SK-N-SH treated with all-trans-retinoic acid at 6 μM for 48 hours (cell line): ENCODE data around the gene PNPO.

Source experiments
- ATAC-seq: fragments of 200-7000 bp; cut with Tn5 transposase; 3 replicates; pipeline ENCODE4 v1.9.1; 2020; ENCODE audit warnings: mild to moderate bottlenecking, moderate library complexity
- ARNTL ChIP-seq: fragments of 450-650 bp; formaldehyde crosslinking; IDR thresholded peaks from 2 replicates; pipeline ENCODE4 v1.5.0; 2020; ENCODE audit warnings: low read depth, mild to moderate bottlenecking, moderate library complexity, borderline replicate concordance
- BACH2 ChIP-seq: fragments of 250-450 bp; sonication (Bioruptor Pico); IDR thresholded peaks from 2 replicates; pipeline ENCODE4 v1.9.0; 2021; ENCODE audit warnings: mild to moderate bottlenecking, borderline replicate concordance
- CREB5 ChIP-seq: fragments of 250-450 bp; sonication (Bioruptor Pico); IDR thresholded peaks from 2 replicates; pipeline ENCODE4 v1.5.1; 2020; ENCODE audit warnings: low read depth, mild to moderate bottlenecking, moderate library complexity
- CSDC2 ChIP-seq: fragments of 250-450 bp; sonication (Bioruptor Pico); IDR thresholded peaks from 2 replicates; pipeline ENCODE4 v1.5.0; 2020; ENCODE audit warnings: mild to moderate bottlenecking, moderate library complexity
- ESRRG ChIP-seq: fragments of 250-450 bp; sonication (Bioruptor Pico); IDR thresholded peaks from 2 replicates; pipeline ENCODE4 v1.6.1; 2021; ENCODE audit warnings: mild to moderate bottlenecking
- GLIS3 ChIP-seq: fragments of 250-450 bp; sonication (Bioruptor Pico); IDR thresholded peaks from 2 replicates; pipeline ENCODE4 v1.5.0; 2020; ENCODE audit warnings: mild to moderate bottlenecking, moderate library complexity
- ISL1 ChIP-seq: fragments of 250-450 bp; sonication (Bioruptor Pico); IDR thresholded peaks from 2 replicates; pipeline ENCODE4 v2.1.2; 2022; ENCODE audit warnings: mild to moderate bottlenecking, moderate library complexity
- POU6F1 ChIP-seq: fragments of 250-450 bp; sonication (Bioruptor Pico); IDR thresholded peaks from 2 replicates; pipeline ENCODE4 v1.8.0; 2021; ENCODE audit warnings: low read depth, mild to moderate bottlenecking, moderate library complexity, borderline replicate concordance
- PPARA ChIP-seq: fragments of 250-450 bp; sonication (Bioruptor Pico); IDR thresholded peaks from 2 replicates; pipeline ENCODE4 v1.5.0; 2020; ENCODE audit warnings: mild to moderate bottlenecking, borderline replicate concordance
- RARB ChIP-seq: fragments of 250-450 bp; sonication (Bioruptor Pico); IDR thresholded peaks from 2 replicates; pipeline ENCODE4 v1.8.0; 2021; ENCODE audit warnings: mild to moderate bottlenecking, moderate library complexity
- SNAI2 ChIP-seq: fragments of 250-450 bp; sonication (Bioruptor Pico); IDR thresholded peaks from 2 replicates; pipeline ENCODE4 v1.5.0; 2020; ENCODE audit warnings: mild to moderate bottlenecking, moderate library complexity
- TCF4 ChIP-seq: fragments of 250-450 bp; sonication (Bioruptor Pico); IDR thresholded peaks from 2 replicates; pipeline ENCODE4 v1.8.0; 2021; ENCODE audit warnings: mild to moderate bottlenecking, moderate library complexity, borderline replicate concordance
- TOX ChIP-seq: fragments of 250-450 bp; sonication (Bioruptor Pico); IDR thresholded peaks from 2 replicates; pipeline ENCODE4 v1.8.0; 2021; ENCODE audit warnings: mild to moderate bottlenecking, moderate library complexity, borderline replicate concordance
- ZC3H10 ChIP-seq: fragments of 250-450 bp; sonication (Bioruptor Pico); IDR thresholded peaks from 2 replicates; pipeline ENCODE4 v1.5.1; 2021; ENCODE audit warnings: mild to moderate bottlenecking, moderate library complexity
- ZFP3 ChIP-seq: fragments of 250-450 bp; sonication (Bioruptor Pico); IDR thresholded peaks from 2 replicates; pipeline ENCODE4 v1.5.0; 2020; ENCODE audit warnings: mild to moderate bottlenecking, moderate library complexity
- ZFP30 ChIP-seq: fragments of 450-650 bp; formaldehyde crosslinking; IDR thresholded peaks from 2 replicates; pipeline ENCODE4 v1.5.0; 2022; ENCODE audit warnings: mild to moderate bottlenecking, moderate library complexity
- ZNF70 ChIP-seq: fragments of 450-650 bp; formaldehyde crosslinking; IDR thresholded peaks from 2 replicates; pipeline ENCODE4 v1.5.0; 2020; ENCODE audit warnings: mild to moderate bottlenecking, moderate library complexity
- ZNF8 ChIP-seq: fragments of 450-650 bp; formaldehyde crosslinking; IDR thresholded peaks from 2 replicates; pipeline ENCODE4 v1.5.0; 2020; ENCODE audit warnings: mild to moderate bottlenecking, moderate library complexity
- TF ChIP-seq, protein P1 (sequence below): fragments of 250-450 bp; sonication (Bioruptor Pico); IDR thresholded peaks from 2 replicates; pipeline ENCODE4 v1.8.0; 2020; ENCODE audit warnings: mild to moderate bottlenecking, moderate library complexity, borderline replicate concordance
- TF ChIP-seq, protein P2 (sequence below): fragments of 250-450 bp; sonication (Bioruptor Pico); IDR thresholded peaks from 2 replicates; pipeline ENCODE4 v1.5.0; 2020; ENCODE audit warnings: mild to moderate bottlenecking, moderate library complexity
- TF ChIP-seq, protein P3 (sequence below): fragments of 250-450 bp; sonication (Bioruptor Pico); IDR thresholded peaks from 2 replicates; pipeline ENCODE4 v1.5.1; 2021; ENCODE audit warnings: mild to moderate bottlenecking, moderate library complexity

Gene PNPO

DNA sequence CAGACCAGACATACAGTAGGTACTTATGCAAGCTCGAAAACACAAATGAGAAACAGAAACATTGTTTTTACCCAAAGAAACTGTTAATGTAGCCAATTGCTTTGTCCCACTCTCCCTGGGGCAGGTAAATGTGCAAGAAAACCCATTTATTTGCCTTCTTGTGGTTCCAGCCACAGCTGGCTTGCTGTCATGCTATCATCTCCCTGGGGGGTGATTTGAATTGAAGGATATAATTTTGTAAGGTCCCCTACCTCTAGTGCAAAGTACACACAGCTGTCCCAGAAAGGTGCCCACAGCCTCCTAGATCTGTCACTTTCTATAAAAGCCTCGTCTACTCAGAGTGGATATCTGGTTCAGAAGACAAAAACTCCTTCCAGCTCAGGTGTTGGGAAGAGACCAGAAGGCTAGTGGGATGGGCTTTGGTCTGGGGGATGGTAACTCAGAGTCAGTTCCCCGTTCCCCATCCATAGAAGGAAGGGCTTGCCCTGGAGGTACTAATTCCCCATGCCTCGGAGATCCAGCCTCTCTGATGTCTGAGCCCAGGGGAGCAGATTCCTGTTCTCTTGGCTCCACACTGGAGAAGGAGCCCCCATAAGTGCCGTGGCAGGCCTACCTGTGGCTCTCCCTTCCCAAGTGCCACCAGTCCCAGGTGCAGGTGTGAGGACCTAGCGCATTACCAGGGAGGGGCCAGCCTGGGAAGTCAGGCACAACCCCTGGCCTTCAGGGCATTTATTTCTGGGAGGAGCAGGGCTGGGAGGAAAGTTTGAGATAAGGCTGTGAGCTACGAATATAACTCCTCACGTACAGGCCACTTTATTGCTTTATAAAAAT, 18.7 kb downstream of the PNPO start:
- TF ChIP-seq CSDC2 (CRISPR knock-in tag) (no peak), RARB (CRISPR knock-in tag) (no peak), ARNTL (CRISPR knock-in tag) (no peak), BACH2 (CRISPR knock-in tag) (no peak), PPARA (CRISPR knock-in tag) (no peak), ZNF8 (CRISPR knock-in tag) (no peak), ZNF70 (no peak), ZC3H10 (CRISPR knock-in tag) (no peak), SNAI2 (CRISPR knock-in tag) (no peak), ZFP3 (CRISPR knock-in tag) (no peak), ZFP30 (CRISPR knock-in tag) (no peak), POU6F1 (no peak), TCF4 (no peak), CREB5 (no peak), ISL1 (CRISPR knock-in tag) (no peak)
- TF ChIP-seq, protein P1, sequence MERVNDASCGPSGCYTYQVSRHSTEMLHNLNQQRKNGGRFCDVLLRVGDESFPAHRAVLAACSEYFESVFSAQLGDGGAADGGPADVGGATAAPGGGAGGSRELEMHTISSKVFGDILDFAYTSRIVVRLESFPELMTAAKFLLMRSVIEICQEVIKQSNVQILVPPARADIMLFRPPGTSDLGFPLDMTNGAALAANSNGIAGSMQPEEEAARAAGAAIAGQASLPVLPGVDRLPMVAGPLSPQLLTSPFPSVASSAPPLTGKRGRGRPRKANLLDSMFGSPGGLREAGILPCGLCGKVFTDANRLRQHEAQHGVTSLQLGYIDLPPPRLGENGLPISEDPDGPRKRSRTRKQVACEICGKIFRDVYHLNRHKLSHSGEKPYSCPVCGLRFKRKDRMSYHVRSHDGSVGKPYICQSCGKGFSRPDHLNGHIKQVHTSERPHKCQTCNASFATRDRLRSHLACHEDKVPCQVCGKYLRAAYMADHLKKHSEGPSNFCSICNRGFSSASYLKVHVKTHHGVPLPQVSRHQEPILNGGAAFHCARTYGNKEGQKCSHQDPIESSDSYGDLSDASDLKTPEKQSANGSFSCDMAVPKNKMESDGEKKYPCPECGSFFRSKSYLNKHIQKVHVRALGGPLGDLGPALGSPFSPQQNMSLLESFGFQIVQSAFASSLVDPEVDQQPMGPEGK (CRISPR knock-in tag) = no peak
- TF ChIP-seq, protein P2, sequence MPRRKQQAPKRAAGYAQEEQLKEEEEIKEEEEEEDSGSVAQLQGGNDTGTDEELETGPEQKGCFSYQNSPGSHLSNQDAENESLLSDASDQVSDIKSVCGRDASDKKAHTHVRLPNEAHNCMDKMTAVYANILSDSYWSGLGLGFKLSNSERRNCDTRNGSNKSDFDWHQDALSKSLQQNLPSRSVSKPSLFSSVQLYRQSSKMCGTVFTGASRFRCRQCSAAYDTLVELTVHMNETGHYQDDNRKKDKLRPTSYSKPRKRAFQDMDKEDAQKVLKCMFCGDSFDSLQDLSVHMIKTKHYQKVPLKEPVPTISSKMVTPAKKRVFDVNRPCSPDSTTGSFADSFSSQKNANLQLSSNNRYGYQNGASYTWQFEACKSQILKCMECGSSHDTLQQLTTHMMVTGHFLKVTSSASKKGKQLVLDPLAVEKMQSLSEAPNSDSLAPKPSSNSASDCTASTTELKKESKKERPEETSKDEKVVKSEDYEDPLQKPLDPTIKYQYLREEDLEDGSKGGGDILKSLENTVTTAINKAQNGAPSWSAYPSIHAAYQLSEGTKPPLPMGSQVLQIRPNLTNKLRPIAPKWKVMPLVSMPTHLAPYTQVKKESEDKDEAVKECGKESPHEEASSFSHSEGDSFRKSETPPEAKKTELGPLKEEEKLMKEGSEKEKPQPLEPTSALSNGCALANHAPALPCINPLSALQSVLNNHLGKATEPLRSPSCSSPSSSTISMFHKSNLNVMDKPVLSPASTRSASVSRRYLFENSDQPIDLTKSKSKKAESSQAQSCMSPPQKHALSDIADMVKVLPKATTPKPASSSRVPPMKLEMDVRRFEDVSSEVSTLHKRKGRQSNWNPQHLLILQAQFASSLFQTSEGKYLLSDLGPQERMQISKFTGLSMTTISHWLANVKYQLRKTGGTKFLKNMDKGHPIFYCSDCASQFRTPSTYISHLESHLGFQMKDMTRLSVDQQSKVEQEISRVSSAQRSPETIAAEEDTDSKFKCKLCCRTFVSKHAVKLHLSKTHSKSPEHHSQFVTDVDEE (CRISPR knock-in tag) = no peak
- TF ChIP-seq, protein P3, sequence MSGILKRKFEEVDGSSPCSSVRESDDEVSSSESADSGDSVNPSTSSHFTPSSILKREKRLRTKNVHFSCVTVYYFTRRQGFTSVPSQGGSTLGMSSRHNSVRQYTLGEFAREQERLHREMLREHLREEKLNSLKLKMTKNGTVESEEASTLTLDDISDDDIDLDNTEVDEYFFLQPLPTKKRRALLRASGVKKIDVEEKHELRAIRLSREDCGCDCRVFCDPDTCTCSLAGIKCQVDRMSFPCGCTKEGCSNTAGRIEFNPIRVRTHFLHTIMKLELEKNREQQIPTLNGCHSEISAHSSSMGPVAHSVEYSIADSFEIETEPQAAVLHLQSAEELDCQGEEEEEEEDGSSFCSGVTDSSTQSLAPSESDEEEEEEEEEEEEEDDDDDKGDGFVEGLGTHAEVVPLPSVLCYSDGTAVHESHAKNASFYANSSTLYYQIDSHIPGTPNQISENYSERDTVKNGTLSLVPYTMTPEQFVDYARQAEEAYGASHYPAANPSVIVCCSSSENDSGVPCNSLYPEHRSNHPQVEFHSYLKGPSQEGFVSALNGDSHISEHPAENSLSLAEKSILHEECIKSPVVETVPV (CRISPR knock-in tag) = no peak

DNA sequence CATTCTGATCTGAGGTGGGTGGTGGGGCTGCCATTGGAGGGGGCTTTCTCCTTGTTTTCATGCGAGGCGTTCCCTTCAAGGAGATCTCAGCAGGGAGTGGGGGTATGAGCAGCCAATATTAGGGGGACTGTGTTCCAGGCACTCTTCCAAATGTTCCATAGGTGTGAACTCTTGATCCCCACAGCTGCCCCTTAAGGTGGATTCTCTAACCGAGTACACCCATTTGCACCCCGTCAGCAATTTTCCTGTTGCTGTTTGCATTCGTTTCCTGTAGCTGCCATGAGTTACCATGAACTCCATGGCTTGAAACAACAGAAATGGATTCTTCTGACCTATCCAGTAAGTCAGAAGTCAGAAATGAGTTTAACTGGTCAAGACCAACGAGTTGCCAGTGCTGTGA, 20.0 kb downstream of the PNPO start:
- ATAC-seq = no peak
- TF ChIP-seq TOX (CRISPR knock-in tag) = no peak
- TF ChIP-seq, protein P1 (CRISPR knock-in tag) = no peak
- TF ChIP-seq BACH2 (CRISPR knock-in tag) = no peak
- TF ChIP-seq GLIS3 (CRISPR knock-in tag) = no peak
- no peak for TF ChIP-seq ESRRG (CRISPR knock-in tag)
- TF ChIP-seq, protein P2 (CRISPR knock-in tag) = no peak
- TF ChIP-seq ZFP3 (CRISPR knock-in tag) = no peak
- TF ChIP-seq, all 23 proteins: peak for 0

More for the DNA sequence above, 18.7 kb downstream of the PNPO start:
- ATAC-seq = no peak
